ENCODE data around the gene TMBIM4.
"Not testable (repeated sequence)": the region's sequence is repeated elsewhere in the genome, so short reads cannot be mapped to it uniquely, and the experiment has no call there.

The TMBIM4 gene, protein sequence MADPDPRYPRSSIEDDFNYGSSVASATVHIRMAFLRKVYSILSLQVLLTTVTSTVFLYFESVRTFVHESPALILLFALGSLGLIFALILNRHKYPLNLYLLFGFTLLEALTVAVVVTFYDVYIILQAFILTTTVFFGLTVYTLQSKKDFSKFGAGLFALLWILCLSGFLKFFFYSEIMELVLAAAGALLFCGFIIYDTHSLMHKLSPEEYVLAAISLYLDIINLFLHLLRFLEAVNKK

DNA sequence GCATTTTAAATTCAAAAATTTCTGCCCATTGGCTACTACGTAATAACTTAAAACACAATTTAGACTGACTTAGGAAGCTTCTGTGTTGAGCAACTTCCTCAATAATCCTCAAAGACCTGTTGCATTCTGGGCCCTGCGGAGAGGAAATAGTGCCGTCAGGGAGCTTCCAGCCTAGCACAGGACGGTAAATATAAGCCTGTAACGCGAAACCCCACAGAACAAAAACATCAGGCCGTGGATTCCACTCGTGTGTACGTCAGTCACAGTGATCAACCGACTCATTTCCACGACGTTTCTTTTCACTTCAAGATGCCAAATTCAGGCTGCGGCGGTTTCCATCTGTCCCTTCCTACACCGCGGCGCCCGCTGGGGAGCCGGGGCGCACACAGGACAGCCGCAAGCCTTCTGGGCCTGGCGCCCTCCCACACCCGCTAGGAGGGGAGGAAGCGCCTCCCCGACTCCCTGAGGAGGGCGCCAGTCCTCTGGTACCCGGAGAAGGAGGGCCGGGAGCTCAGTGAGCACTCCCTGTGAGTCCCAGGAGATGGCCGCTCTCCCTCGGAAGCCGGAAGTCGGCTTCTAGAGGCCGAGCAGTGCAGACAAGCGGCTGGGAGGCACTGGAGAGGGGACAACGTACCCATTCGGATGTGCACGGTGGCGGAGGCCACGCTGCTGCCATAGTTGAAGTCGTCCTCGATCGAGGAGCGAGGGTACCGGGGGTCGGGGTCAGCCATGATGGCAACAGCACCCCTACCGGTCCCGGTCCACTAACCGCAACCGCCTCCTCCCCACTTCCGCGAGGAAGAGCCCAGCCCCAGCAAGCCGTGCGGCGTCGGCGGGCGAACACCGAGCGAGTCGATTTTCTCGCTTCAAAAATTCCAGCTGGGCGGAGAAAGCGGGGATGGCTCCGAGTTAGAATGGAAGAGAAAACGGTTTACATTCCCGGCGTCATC, at the start of gene TMBIM4:
TMBIM4 (minus strand) TSS at position 776 of the 950 bp plus-strand sequence; CDS start at position 731, 45 bp downstream.
- peak; percentile 81 for DNase-seq (ENCODE audit: low spot score)

DNA sequence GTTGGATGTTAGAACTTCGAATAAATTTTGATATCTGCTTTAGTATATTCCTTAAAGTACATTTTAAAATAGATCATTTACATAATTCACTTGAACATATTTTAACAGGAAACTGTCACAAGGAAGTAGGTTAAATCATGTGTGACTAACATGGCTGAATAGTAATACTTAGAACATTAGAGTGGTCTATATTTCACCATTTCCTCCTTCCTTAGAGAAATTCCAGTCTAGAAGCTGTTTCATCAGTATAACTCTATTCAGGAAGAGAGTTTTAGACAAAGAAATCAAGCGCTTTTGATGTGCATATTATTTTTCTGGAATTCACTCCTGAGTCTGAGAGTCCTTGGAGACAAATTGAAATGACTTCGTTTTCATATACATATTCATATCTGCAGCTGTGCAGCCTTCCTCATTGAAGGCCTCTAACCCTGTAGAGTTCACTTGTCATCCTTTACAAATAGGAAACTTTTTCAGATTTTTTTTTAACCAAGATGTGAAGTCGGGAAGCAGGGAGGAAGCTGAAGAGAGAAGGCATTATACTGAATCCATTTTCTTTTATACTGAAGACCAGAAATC, 47.6 kb upstream of the TMBIM4 start:
- DNase-seq (ENCODE audit: low spot score), result no peak

DNA sequence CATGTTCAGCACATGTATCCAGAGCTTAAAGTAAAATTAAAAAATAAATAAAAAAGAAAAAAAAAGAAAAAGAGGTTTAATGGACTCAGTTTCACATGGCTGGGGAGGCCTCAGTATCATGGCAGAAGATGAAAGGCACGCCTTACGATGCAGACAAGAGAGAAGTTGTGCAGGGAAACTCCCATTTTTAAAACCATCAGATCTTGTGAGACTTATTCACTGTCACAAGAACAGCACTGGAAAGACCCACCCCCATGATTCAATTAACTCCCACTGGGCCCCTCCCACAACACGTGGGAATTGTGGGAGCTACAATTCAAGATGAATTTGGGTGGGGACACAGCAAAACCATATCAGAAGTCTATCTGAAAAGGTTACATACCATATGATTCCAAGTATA, 43.2 kb upstream of the TMBIM4 start:
- DNase-seq (ENCODE audit: low spot score), result not testable (repeated sequence)

DNA sequence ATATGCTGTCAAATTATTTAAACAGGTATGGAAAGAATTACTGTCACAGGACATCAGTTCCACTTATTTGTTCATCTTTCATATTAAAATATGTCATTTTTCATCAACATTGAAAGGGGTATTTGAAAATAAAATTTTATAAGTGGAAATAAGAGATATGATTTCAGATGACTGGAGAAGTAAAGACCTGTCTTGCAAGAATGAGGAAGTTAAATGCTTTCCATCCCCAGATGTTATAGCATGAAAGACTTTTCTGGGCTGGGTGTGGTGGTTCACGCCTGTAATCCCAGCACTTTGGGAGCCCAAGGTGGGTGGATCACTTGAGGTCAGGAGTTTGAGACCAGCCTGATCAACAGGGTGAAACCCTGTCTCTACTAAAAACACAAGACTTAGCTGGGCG, 41.8 kb upstream of the TMBIM4 start:
- not testable (repeated sequence) for DNase-seq (ENCODE audit: low spot score)

DNA sequence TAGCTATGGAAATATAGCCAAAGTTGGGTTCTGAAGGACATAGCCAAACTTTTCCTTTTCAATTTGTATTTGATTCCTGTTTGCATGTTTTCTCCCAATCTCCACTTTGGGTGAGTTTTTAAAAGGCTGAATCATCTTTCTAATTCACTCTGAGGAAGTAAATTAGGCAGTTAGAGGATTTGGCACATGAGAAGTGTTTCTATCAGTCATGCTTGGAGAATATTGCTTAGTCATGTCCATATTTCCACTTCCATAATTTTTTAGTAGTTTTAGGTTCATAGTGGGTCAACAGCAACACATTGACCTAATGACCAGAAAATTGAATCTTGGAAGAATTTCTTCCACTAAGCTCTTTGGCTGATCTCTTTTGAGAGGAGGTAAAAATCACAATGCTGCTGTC, 41.0 kb upstream of the TMBIM4 start:
- DNase-seq (ENCODE audit: low spot score), result no peak

DNA sequence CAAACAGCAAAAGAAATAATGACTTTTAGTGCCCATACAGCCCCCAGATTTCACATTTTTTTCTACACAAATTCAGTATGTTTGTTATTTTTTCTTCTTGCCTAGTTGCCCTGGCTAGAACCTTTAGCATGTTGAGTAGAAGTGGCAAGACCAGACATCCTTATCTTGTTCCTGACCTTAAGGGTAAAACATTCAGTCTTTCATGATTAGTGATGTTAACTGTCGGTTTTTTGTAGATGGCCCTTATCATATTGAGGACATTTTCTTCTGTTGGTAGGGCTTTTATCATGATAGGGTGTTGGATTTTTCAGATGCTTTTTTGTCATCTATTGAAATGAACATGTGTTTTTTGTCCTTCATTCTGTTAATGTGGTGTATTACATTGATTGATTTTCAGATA, 36.3 kb upstream of the TMBIM4 start:
- no peak for DNase-seq (ENCODE audit: low spot score)

DNA sequence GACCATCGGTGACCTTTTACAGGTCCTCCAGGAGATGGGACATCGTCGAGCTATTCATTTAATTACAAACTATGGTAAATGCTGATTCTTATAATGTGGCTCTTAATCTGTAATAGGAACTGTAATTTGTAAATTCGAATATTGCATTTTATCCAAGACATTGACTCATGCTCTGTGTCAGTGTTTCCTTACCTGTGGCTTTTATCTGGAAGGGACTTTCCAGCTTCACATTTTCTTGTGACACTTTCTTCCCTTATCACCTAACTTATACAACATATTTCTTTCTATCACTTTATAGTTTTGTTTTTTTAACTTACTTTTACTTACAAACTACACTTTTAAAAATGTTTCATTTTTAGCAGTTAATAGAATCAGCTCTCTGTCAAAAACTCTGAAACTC, 34.0 kb upstream of the TMBIM4 start:
- DNase-seq (ENCODE audit: low spot score), result no peak

DNA sequence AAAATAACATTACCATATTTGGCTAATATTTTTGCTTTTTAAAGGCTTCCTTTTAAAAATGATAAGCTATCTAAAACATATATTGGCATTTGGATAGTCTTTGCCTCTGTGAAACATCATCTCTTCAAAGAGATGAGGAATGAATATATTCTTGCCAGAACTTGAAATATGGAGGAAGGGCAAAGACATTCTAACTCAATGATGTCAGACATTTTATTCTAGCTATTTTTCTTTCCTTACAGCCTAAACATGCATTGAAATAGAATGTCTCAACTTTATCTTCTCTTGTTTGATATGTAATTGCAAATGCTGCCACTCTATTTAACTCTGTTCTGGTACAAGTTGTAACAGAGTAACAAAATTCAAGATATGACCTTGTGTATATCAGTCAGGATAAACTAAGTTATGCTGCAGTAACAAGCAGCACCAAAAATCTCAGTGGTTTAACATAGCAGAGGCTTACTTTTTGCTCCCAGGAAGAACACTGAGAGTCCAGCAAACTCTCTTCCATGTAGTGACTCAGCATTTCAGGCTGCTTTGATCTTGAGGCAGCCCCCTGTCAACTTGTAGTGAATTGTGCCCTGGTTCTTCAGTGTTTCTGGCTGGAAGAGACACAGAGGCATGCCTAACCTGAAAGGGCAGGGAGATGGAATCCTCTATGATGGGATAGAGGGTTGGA, 30.2 kb upstream of the TMBIM4 start:
- DNase-seq (ENCODE audit: low spot score), result no peak

DNA sequence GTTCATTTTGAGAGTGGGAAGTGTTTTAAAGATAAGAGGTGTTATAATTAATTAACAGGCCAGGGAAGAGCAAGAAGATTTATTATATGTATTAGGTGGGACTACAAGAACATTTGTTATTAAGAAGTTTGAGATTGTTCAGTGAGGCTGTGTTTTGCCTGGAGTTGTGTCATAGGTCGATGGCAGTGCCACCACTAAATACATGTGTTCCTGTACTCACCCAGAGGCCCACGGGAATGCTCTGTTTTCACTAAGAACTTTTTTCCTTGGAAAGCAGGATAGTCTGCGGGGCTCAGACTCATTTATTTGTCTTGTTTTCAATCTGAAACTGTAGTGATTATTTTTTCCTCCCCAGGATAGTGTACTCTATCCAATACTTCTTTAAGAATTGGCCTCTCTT, 29.3 kb upstream of the TMBIM4 start:
- DNase-seq (ENCODE audit: low spot score), result no peak

DNA sequence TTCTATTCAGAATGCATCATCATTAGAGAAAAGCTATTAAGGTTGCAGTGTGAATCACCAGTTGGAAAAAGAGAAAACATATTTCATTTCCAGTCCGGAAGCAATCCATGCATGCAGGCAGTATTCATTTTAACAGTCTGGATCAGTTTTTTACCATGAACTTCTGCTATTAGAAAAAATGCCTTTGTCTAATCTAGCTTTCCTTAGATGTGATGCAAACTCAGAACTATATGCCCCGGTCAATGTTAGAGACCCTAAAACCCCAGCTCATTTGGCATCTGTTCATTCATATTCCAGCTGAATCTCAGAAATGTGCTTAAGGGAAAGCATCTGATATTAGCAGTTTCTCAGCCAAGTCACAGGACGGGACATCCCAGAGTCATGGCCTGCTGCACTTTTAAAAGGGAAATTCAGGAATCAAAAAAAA, 27.7 kb upstream of the TMBIM4 start:
- DNase-seq (ENCODE audit: low spot score), result no peak

DNA sequence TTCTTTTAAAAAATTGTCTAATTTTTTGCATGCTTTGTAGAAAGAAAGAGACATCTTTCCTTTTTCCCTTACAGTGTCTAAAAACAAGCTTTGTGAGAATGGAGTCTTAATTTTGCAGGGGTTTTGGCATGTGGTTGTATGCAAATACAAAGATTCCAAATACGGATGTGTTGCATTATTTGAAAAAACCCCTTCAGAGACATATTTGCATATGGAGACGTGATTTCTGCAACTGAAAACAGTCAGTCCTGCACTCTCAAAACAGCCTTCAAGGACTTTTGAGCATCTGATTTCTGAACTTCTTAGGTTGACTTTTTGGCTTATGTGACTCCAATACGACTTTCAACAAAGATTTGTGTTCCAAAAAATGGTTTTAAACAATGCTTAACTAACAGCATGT, 27.0 kb upstream of the TMBIM4 start:
- no peak for DNase-seq (ENCODE audit: low spot score)

DNA sequence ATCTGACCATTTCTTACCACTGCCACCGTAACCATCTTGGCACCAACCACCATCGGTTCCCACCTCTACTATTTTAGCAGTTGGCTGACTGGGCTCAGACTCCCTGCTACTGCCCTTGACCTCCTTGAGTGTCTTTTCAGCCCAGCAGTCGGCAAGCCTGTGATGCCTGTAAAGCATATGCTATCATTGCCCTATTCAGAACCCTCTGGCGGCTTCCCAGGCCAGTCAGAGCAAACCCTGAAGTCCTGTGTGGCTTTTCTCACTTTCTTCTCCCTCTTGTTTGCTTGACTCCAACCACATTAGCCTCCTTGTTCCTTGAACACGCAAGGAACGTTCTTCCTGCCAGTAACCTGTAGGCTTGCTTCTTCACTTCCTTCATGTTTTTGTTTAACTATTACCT, 25.4 kb upstream of the TMBIM4 start:
- no peak for DNase-seq (ENCODE audit: low spot score)

DNA sequence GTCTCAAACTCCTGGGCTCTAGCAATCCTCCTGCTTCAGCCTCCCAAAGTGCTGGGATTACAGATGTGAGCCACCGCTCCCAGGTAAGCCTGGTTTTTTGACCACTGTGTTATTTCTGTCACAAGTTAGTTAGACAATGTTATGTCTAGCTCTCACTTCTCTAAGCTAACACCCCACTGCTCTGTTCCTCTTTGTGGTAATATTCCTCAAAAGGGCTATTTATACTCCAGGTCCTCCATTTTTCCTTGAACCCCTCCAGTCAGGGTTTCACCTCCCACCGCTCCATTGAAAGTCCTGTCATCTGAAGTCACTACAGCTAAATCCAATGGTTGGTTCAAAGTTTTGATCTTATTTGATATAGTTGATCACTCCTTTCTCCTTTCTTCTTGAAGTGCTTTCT, 24.3 kb upstream of the TMBIM4 start:
- DNase-seq (ENCODE audit: low spot score), result no peak

DNA sequence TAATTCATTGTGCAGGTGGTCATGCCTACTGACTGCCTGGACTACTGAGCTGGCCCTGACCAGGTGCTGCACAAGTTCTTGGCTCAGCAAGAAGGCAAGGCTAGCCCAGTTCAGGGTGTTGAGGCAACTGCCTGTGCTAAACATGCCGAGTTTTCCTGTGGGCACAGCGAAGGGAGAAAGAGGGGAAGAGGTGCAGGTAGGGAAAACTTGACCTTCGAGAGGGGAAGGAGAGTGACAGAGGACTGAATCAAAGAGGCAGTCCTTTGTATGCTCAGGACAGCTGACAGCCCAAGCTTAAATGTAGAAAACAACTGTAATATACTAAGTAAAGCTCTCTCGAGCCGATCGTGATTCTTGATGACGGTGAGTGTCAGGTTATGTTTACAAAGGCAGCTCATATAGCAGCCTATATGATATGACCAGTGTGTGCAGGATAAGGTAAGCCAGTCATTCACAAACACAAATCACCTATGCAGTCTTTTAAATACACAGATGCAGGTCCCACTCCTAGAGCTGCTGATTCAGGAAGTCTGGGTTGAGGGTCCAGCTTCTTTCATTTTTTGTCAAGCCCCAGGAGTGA, 21.8 kb upstream of the TMBIM4 start:
- DNase-seq (ENCODE audit: low spot score), result no peak

DNA sequence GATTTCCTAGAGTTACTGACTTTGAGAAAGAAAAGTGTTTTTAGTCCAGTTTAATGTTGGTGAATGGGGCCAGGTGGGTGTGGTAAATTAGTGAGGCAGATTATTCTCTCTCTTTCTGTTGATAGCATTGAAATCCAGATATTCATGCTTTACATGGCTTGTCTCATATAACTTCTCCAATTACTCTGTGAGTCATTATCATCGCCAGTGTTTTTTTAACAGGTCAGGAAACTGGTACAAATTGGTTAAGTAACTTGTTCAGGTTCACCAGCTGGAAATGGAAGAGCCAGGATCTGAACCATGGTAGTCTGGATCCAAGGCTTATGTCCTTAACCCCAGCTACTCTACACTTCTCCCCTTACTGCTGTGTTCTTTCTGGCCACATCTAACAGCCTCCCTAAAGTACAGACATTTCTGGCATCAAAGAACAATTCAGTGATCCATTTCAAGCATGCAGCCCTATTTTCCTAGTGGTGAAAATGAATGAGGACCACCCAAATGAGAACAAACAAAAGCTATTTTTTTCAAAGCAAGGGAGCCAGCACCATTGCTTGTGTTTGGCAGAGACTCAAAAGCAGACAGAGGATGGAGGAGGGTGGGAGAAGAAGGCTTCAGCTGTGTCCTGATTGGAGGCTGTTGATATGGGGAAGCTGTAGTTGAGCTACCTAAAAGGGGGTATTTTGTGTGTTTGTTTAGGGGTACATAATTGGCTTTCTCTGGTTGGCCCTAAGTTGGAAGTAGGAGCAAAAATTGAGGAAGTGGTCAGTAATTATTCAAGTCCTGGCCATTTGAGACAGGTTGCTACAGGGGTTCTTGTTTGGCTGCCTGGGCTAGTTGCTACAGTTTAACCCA, 20.9 kb upstream of the TMBIM4 start:
- DNase-seq (ENCODE audit: low spot score), result no peak

DNA sequence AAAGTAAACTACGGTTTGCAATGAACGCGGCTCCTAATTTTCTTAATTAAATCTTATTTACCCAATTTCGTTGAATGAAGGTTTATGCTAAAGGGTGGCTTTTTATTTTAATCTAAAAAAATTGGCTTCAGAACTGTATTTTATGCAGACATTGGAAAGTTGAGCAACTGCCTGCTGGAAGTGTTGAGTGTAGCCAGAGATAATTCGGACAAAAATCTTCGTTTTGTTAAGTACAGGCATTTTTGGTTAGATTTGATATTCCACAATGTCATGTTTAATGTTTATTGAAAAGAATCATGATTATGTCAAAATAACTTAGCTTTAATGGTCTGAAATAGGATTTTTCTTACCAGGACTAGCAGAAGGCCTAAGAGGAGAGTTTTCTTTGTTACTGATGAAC, 20.1 kb upstream of the TMBIM4 start:
- no peak for DNase-seq (ENCODE audit: low spot score)

DNA sequence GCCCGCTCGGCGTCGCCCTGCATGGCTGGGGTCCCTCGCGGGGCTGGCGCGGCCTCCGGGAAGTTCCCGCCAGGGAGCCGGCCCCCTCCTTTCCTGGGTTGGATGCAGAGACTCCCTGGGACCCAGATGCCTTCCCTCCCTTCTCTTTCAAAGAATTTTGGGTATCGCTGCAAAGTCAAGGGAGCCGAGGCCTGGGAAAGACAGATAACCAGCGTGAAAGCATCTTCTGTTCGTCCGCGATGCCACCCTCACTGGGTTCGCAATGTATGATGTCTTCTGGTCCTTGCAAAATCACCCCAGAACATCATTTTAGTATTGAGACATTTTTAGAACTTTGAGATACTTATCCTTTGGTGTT, 19.7 kb upstream of the TMBIM4 start:
- DNase-seq (ENCODE audit: low spot score), result no peak

DNA sequence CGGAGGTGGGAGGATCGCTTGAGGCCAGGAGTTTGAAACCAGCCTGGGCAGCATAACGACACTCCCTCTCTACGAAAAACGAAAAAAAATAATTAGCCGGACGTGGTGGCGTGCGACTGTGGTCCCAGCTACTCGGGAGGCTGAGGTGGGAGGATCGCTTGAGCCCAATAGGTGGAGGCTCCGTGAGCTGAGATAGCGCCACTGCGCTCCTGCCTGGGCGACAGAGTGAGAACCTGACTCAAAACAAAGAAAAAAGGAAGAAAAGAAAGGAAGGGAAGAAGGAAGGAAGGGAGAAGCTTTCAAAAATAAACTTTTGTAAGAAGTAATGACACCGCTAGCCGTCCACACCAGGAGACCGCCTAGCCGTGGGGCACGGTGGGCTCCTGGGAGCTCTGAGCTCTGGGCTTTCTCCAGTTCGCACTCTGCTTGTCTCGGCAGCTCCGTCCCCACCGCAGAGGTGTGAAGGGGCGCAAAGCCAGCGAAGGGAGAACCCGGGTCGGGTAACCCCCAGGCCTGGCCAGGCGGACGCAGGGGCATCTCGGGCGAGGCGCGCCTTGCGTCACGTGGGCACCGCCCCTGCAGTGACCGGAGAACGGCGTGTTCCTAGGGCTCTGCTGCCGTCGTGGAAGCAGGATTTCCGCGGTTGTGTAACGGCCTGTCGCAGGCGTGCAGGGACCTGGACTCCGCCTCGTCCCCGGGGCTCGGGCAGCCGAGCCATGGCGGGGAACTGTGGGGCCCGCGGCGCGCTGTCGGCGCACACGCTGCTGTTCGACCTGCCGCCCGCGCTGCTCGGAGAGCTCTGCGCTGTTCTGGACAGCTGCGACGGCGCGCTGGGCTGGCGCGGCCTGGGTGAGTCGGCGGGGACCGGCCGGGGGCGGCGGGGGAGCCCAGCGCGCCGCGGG, 19.0 kb upstream of the TMBIM4 start, which contains the start of gene IRAK3:
IRAK3 (plus strand) TSS at position 631 of the 902 bp plus-strand sequence; CDS start at position 717, 86 bp downstream.
- DNase-seq (ENCODE audit: low spot score), result no peak

DNA sequence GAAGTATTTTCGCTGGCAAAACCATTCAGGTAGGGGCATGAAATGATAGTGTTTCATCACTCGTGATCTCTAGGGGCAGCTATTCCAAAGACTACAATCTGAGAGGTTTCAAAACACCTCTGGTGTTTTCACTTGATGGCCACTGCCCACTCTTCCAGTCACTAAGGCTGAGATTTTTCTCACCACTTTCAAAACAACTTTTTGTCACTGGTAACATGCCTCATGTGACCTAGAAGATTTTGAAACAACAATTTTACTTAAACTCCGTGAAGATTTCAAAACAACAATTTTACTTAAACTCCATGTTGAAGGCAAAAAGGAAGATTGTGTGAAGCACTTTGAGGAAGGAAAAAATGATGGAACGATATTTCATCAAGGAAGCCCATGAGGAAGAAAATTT, 18.0 kb upstream of the TMBIM4 start:
- no peak for DNase-seq (ENCODE audit: low spot score)

DNA sequence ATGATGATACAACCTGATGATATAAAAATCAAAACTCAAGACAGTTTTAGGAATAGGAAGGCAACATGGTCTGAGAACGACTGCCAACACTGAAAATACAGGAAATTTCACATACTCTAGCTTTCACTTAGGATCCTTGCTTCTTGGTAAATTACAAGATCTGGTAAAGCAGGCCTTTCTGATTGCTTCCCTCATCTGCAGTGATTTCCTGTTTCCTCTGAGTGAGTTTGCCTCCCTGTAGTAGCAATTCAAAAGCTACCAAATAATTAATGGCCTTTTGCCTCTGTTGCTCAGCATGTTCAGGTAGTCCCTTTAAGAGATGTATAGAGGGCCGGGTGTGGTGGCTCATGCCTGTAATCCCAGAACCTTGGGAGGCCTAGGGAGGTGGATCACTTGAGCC, 17.2 kb upstream of the TMBIM4 start:
- DNase-seq (ENCODE audit: low spot score), result no peak

Measured in CD4-positive, alpha-beta T cell treated with Interleukin-6 at 100 ng/mL for 8 hours (primary cell).